Measurements from ENCODE around the gene ANKIB1. TPM values are rescaled to one million over a fixed set of nuclear protein-coding genes. Genes with fewer than 3 reads are reported as not detected.

ANKIB1 gene
- total RNA-seq, 1 experiment from 2014 or later, result 57.2 TPM

- H3K36me3 Mint-ChIP-seq (ENCODE audit: insufficient read depth, unreplicated experiment), result peaks cover 32% of the 10 kb centered on the region
- no TSS peak for BruUV-seq (replicated peaks)
- H3K9me3 Mint-ChIP-seq (ENCODE audit: unreplicated experiment), result no peaks in the 10 kb centered on the region
- no peaks in the 10 kb centered on the region for H3K27me3 ChIP-seq (replicated peaks; ENCODE audit: control insufficient read depth, insufficient read depth, low read length)
- H3K36me3 ChIP-seq (ENCODE audit: control insufficient read depth, insufficient read depth, low read length), result peaks cover 1% of the 10 kb centered on the region; the same call in 1 of the 2 replicates
- H3K9me3 ChIP-seq, result no peaks in the 10 kb centered on the region
- no peak for DNase-seq
- H3K4me1 ChIP-seq, result peaks cover 16% of the 10 kb centered on the region
- TF ChIP-seq CTCF (IDR thresholded peaks at IDR 0.05; ENCODE audit: insufficient read depth in 1 of 2, low read depth in 1 of 2, low read length in 1 of 2, severe bottlenecking in 1 of 2, unreplicated experiment in 1 of 2), result no peak
- H3K4me3 ChIP-seq (ENCODE audit: low read depth, low read length), result no peak overlapping the region
- H3K4me1 Mint-ChIP-seq (ENCODE audit: low read depth, unreplicated experiment), result peaks cover 9% of the 10 kb centered on the region
- no peak overlapping the region for H3K4me3 Mint-ChIP-seq (ENCODE audit: unreplicated experiment)
- no peaks in the 10 kb centered on the region for H3K27me3 Mint-ChIP-seq (ENCODE audit: insufficient read depth, unreplicated experiment)
- ChIA-PET POLR2A (no interaction called here), CTCF (no interaction called here)
- intact Hi-C loops (cut with micrococcal nuclease; ENCODE audit: unreplicated experiment), result loop anchor here (10.0 kb wide), 1 partner anchor 258 kb away; no protein-coding TSS in a partner anchor
- H3K27ac Mint-ChIP-seq (ENCODE audit: unreplicated experiment), result no peak overlapping the region
These were observed 2.8 kb upstream of the ANKIB1 start for GRCh38 chr7:92242972-92243371.

- Mint-ChIP-seq H3K9me3 (ENCODE audit: unreplicated experiment) (no peaks in the 10 kb centered on the region), H3K27me3 (ENCODE audit: insufficient read depth, unreplicated experiment) (no peaks in the 10 kb centered on the region), H3K27ac (ENCODE audit: unreplicated experiment) (peak overlapping the region; percentile 99), H3K4me1 (ENCODE audit: low read depth, unreplicated experiment) (peaks cover 13% of the 10 kb centered on the region), H3K36me3 (ENCODE audit: insufficient read depth, unreplicated experiment) (peaks cover 22% of the 10 kb centered on the region), H3K4me3 (ENCODE audit: unreplicated experiment) (peak overlapping the region; percentile 98)
- ChIA-PET CTCF (interaction anchor here (1.1 to 2.4 kb wide), 3 partner anchors 110 to 203 kb away, joined by 3 to 25 read pairs (median 6); partner anchors contain the start of genes CYP51A1 and GATAD1), POLR2A (interaction anchor here (0.9 to 2.6 kb wide), 4 partner anchors 11 to 203 kb away, joined by 3 to 24 read pairs (median 4); partner anchors contain the start of genes CYP51A1 and GATAD1)
- H3K4me3 ChIP-seq (ENCODE audit: low read depth, low read length), result peak overlapping the region; percentile 94
- H3K27me3 ChIP-seq (replicated peaks; ENCODE audit: control insufficient read depth, insufficient read depth, low read length), result no peaks in the 10 kb centered on the region
- TSS peak; percentile 44 for BruUV-seq (replicated peaks)
- intact Hi-C loops (cut with micrococcal nuclease; ENCODE audit: unreplicated experiment), result loop anchor here (1.0 to 10.0 kb wide), 3 partner anchors 87 to 260 kb away; partner anchors contain the start of gene CYP51A1
- H3K36me3 ChIP-seq (ENCODE audit: control insufficient read depth, insufficient read depth, low read length), result peaks cover 1% of the 10 kb centered on the region; the same call in 1 of the 2 replicates
- DNase-seq, result peak in 1 of 2 experiments; percentile 5
- no peaks in the 10 kb centered on the region for H3K9me3 ChIP-seq
- peaks cover 16% of the 10 kb centered on the region for H3K4me1 ChIP-seq
- TF ChIP-seq CTCF (IDR thresholded peaks at IDR 0.05; ENCODE audit: insufficient read depth in 1 of 2, low read depth in 1 of 2, low read length in 1 of 2, severe bottlenecking in 1 of 2, unreplicated experiment in 1 of 2), result no peak
These were observed 827 bp upstream of the ANKIB1 start for GRCh38 chr7:92244808-92245486.

GRCh38 chr7:92246360-92247101 lies 757 bp downstream of the ANKIB1 start:
- H3K4me1 ChIP-seq, result peaks cover 16% of the 10 kb centered on the region
- Mint-ChIP-seq H3K36me3 (ENCODE audit: insufficient read depth, unreplicated experiment) (peaks cover 14% of the 10 kb centered on the region), H3K4me3 (ENCODE audit: unreplicated experiment) (peak overlapping the region; percentile 98), H3K27me3 (ENCODE audit: insufficient read depth, unreplicated experiment) (no peaks in the 10 kb centered on the region), H3K27ac (ENCODE audit: unreplicated experiment) (peak overlapping the region; percentile 99), H3K4me1 (ENCODE audit: low read depth, unreplicated experiment) (peaks cover 13% of the 10 kb centered on the region), H3K9me3 (ENCODE audit: unreplicated experiment) (no peaks in the 10 kb centered on the region)
- BruUV-seq (replicated peaks), result no TSS peak
- intact Hi-C loops (cut with micrococcal nuclease; ENCODE audit: unreplicated experiment), result loop anchor here (1.0 to 10.0 kb wide), 3 partner anchors 86 to 262 kb away; partner anchors contain the start of gene GATAD1
- TF ChIP-seq CTCF (IDR thresholded peaks at IDR 0.05; ENCODE audit: insufficient read depth in 1 of 2, low read depth in 1 of 2, low read length in 1 of 2, severe bottlenecking in 1 of 2, unreplicated experiment in 1 of 2), result no peak
- no peaks in the 10 kb centered on the region for H3K27me3 ChIP-seq (replicated peaks; ENCODE audit: control insufficient read depth, insufficient read depth, low read length)
- ChIA-PET POLR2A (interaction anchor here (0.5 to 2.6 kb wide), 8 partner anchors 12 to 344 kb away, joined by 3 to 24 read pairs (median 4); partner anchors contain the start of genes CYP51A1, GATAD1, PEX1 and RBM48), CTCF (interaction anchor here (1.1 to 2.4 kb wide), 3 partner anchors 112 to 201 kb away, joined by 3 to 25 read pairs (median 6); partner anchors contain the start of genes CYP51A1 and GATAD1)
- H3K9me3 ChIP-seq, result no peaks in the 10 kb centered on the region
- H3K36me3 ChIP-seq (ENCODE audit: control insufficient read depth, insufficient read depth, low read length), result peaks cover 1% of the 10 kb centered on the region; the same call in 1 of the 2 replicates
- DNase-seq, result peak in 1 of 2 experiments; percentile 52
- peak overlapping the region; percentile 94 for H3K4me3 ChIP-seq (ENCODE audit: low read depth, low read length)

Measured in Caco-2 (cell line).